ENCODE data around the gene PAPPA2.

The PAPPA2 gene

DNA sequence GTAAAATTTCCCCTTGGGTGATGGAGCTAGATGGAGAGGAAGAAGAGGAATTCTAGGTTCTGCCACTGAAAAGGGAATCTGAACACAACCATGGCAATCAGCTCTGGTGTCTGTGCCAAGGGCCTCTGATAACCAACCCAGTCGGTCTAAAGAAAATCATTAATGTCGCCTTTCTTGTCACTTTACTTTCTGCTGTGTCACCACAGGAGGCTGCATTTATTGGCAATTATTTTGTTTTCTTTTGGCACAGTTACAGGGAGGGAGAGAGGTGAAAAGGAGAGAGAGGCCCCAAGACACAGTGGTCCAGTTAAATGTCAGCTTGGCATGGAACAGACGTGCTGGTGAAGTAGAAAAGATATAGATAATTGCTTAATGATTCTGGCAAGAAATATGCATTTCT lies 414.6 kb downstream of the PAPPA2 start:
- DNase-seq = no peak

DNA sequence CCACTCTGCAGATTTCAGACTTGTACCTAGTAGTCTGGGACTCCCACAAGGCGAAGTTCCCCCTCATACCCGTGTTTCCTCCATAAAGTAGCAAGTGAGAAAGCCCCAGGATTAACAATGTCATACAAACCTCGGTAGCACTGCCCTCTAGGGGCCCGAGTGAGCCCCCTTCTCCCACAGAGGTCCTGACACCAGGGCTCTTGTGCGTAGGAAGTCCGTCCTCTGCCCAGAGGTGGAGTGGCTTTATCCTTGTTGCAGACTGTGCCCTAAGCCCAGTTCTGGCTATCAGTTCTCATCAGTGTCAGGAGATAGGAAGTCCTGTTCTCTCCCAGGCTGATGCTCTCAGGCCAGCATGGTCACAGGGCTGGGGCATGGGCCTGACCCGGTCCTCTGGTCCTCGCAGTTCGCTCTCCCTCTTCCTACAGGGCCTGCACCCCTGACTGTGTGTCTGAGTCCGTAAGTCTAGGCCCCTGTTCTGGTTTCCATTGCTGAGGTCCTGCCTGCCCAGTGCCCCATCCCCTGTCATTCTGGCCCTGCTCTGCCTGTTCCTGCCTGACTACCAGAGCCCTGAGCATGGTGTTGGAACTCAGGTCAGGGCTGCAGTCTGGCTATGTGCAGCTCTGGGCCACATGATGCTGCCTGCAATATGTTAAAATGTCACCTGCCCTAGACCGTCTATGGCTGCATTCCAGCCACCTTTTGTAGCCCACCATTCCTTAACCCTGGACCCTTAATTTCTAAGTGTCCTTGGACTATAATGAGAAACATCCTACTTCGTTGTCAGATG lies 416.0 kb downstream of the PAPPA2 start:
- DNase-seq = no peak

GRCh38 chr1:176879784-176880620 lies 417.0 kb downstream of the PAPPA2 start:
- DNase-seq = no peak

DNA sequence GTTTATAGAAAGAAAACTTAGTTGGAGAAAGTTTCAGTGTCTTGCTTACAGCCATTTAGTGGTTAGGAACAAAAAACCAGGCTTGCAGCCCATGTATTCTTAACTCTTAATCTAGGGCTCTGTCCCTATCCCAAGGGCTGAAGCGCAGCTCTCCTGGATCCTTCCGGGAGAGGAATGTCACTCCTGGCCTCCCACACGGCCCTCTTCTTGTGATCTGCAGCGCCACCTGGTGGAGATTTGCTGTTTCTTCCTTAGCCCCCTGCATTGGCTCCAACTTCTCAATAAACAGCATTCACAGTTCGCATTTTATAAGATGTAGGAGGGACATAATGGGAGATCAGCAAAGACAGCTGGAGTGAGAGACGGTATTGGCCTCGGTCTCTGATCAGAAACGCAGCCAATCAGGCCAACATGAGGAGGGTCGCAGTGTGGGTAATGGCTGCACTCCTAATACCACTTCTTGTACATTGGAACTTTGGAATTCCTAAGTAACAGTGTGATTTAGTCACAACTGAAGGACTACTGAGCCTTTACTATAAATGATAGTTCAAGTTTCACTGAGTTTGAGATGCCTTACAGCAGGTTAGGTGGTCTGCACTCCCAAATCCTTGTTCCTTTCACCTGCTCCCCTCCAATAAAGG lies 418.1 kb downstream of the PAPPA2 start:
- peak; percentile 81 for DNase-seq

- DNase-seq = no peak
Observed at GRCh38 chr1:176884286-176884685, 421.3 kb downstream of the PAPPA2 start.

DNA sequence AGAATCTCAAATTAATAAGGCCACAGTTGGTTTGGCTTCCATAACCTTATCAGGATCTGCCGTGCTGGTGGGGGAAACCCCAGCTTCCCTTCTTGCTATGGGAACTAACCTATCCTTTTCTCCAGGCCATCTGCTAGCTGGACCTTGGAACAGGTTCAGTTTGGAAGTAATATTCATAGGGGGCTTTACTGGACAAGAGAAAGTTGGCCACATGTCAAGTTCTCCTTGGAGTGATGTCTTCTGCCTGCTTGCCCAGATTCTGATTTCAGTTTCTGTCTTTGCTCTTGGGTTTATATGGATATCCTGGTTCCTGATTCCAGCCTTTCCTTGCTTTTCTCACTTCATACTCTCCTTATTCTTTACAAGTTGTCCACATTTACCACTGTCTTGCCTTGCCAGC lies 421.9 kb downstream of the PAPPA2 start:
- DNase-seq = no peak

DNA sequence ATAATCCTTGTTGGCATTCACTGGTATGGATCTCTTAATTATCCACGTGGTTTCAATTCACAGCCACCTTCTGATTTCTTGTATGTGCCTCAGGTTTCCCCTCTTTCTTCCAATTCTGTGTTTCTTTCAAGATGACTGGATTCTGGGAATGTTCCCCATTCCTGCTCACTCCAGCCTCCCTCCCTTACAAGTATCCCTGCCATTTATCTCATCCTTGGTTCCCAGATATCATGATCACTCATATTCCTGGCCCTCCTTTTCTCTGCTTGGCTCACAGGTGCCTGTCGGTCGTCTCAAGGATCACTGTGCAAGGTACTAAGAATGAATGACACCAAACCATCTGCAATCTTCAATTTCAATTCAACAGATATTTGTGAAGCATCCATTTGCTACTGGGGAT lies 422.4 kb downstream of the PAPPA2 start:
- DNase-seq = no peak

DNA sequence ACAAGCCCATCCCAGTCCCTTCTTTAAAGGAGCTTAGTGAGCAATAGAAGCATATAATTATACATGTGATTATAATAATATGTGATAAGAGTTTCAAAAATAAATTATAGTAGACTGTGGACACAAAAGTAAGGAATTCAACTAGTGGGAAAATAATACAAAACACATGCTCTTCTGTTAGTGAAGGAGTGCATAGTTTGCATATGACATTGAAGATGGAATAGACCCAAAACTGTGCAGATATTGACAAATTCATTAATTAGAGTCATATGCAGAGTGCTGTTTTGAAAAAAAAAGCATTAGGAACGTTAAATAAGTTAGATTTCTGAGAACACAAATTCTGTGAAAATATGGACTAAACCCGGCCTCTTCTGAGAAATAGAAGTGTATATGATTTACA lies 422.8 kb downstream of the PAPPA2 start:
- DNase-seq = no peak

DNA sequence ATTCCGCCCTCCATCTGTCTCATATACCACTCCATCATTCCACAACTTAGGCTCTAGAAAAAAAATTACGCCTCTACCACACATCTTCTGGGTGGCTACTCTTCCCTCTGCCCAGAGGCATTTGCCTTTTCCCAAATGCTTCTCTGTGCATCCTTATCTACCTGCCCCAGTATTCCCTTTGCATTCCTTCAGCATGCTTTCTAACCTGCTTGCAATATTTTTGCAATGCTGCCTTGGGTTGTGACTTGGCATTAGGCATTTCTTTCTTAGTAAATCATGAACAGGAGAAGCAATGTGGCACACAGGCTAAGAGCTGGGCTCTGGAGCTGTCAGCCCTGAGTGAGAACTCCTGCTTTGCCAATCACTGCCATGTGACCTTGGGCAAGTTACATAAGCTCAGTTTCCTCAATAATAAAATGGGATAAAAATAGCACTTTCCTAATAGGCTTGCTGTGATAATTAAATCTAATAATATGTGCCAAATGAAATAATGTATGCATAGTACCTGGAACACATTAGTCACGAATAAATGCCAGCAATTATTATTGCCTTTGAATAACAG lies 425.6 kb downstream of the PAPPA2 start:
- DNase-seq = no peak

GRCh38 chr1:176893625-176894352 lies 430.8 kb downstream of the PAPPA2 start:
- DNase-seq = no peak

GRCh38 chr1:176894450-176894849 lies 431.5 kb downstream of the PAPPA2 start:
- no peak for DNase-seq
